ENCODE data around the gene PAX8.
"Not testable (repeated sequence)": the region's sequence is repeated elsewhere in the genome, so short reads cannot be mapped to it uniquely, and the experiment has no call there.

PAX8 gene

GRCh38 chr2:113288674-113289149 is 10.0 kb upstream of the PAX8 start:
- DNase-seq (ENCODE audit: low read depth), result not testable (repeated sequence)

DNA sequence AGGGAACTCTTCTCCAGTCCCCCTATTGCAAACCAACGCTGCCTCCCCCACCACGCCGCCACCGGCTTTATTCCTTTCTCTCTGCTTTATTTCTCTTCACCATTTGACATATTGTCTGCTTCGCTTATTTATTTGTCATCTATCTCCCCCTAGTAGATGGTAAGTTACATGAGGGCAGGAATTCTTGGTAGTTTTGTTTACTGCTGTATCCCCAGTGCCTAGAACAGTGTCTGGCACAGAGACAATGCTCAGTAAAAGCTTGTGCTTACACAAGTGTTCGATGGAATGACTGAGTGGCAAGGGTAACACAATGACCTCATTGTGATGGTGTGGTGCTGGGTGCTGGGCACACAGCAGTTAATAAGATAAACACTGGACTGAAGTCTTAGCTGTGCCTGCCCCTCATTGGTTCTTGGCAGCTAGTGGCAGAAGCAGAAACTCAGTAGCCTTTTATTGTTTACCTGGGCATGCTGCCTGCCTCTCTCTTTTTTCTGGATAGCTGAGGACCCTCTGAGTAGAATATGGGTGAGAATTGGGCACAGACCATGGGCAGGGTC is 9.5 kb upstream of the PAX8 start:
- not testable (repeated sequence) for DNase-seq (ENCODE audit: low read depth)

DNA sequence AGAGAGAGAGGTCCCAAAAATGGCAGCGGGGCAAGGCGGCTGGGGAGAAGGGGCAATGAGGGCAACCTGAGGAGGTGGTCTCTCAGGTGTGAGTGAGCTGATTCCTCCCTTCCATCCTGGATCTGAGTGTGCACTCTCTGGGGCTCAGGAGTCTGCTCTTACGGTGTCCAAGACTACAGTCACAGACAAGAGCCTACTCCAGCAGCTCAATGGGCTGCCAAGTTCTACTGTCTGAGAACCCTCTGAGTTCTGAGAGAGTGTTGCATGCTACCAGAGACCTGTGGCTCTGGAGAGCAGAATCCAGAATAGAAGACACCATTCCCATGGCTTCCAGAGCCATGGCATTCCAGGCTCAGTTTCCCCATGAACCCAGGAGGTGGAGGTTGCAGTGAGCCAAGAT is 7.1 kb upstream of the PAX8 start:
- no peak for DNase-seq (ENCODE audit: low read depth)

- not testable (repeated sequence) for DNase-seq (ENCODE audit: low read depth)
Measured at GRCh38 chr2:113284999-113285398, 6.3 kb upstream of the PAX8 start.

DNA sequence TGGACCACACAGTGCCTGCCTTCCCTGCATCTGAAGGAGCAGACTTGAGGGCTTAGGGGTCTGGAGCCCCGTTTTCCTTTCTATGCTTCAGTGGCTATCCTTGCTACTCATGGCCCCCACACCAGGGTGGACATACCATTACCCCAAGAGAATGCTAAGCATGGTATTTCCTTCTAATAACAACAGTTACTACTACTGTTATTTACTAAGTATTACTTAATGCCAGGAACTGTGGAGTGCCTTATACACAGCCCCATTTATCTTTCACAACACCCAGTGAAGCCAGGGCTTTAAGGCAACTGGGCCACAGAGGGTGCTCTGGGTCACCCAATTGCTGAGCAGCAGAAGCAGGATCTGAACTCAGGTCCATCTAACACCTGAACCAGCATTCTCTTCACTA is 5.8 kb upstream of the PAX8 start:
- DNase-seq (ENCODE audit: low read depth), result no peak

GRCh38 chr2:113283704-113284284 is 5.1 kb upstream of the PAX8 start:
- no peak for DNase-seq (ENCODE audit: low read depth)

DNA sequence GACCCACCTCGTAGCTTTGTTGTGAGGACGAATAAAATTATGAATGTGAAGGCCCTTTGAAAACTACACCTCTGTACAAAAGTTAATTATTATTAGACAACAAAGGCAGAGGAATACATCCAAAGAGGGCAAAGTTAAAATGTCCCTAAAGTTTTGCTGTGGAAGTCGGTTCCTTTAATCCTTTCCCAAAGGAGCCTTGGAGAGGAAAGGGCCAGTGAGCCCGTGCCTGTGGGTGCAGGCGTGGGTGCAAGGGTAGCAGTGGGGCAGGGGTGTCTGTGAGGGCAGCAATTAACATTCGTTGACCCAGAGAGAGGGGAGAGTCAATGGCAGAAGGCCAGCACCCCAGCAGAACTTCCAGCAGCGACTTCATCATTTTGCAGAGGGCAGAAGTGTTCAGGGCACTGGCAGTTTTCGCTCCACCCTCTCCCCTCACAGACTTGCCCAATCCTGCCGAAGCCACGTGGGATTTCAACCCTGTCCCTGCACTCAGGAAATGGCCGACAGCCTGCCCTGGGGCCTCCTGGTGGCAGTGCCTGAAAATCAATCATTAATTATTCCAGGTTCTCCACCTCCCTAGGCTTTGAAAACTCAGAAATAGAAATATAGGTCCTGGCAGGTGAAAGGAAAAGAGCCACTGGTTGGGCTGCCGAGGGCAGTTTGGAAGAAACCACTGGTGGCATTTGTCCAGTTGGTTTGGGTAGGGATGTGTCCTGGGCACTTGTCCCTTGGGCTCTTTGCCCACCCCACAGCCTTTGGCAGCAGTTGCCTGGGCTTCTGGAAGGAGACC is 4.2 kb upstream of the PAX8 start:
- DNase-seq (ENCODE audit: low read depth), result no peak

DNA sequence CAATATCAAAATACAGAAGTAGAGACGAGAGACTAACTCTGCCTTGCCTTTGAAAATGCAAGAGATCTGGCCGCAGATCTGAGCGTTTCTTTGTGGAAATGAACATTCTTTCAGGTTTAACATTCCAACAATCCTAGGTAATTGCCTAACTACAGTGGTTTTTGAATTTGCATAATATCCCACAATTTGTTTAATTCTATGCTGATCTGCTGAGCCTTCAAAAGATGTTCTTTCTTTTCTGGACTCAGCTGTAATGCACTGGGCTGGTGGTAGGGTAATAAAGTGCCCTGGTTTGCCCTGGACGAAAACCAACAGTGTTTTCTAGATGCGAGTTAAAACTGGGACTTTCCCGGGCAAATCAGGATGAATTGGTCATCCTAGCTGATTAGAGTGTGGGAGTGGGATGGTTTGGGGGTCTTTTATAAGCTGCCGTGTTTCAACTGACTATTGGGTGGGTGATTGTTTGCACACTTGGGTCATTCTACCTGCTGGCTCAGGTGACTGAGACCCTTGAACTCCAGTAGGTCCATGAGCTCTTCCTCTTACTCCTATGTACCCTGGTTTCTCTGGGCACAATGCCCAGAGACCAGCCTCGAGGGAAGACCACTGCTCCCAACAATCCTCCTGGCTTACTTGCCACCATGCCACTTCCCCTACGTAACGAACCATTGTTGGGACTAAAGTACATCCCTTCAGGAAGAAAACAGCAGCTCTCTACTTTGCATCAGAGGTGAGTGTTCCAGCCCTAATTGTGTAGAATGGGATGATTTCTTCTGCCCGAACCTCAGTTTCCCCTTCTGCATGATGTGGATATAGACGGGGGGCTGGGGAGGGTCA is 3.4 kb upstream of the PAX8 start:
- DNase-seq (ENCODE audit: low read depth), result no peak

DNA sequence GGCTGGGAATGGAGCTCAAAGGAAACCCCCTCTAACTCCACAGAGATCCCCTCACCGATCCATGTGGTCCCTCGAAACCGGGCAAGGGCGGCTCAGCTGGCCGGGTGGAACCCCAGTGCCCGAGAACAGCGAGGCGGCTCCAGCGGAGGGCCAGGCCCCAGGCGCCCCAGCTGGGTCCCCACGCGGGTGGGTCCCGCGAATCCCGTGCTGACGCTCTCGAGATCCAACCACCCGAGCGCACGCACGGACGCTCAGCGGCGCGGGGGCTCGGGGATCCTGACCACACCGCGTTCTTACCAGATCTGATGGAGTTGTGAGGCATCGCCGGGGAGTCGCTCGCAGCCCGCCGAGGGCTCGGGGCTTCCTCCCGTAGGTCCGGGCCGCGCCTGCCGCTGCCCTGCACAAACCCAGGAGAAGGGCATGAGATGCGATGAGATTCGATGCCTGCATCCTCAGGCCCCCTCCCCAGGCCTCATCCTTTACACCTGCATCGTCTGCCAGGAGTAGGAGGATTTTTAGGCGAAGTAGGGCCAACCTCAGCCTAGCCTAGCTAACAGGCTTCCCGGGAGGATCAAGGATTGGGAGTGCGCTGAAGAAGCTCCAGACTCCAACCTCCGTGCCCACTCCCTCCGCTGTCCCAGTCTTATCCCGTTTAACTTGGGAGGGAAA is 514 bp downstream of the PAX8 start:
- DNase-seq (ENCODE audit: low read depth), result no peak

- DNase-seq (ENCODE audit: low read depth), result no peak
Measured at GRCh38 chr2:113277474-113278072, 1.1 kb downstream of the PAX8 start.

- no peak for DNase-seq (ENCODE audit: low read depth)
Measured at GRCh38 chr2:113276761-113277425, 1.8 kb downstream of the PAX8 start.

GRCh38 chr2:113276216-113276760 is 2.4 kb downstream of the PAX8 start:
- no peak for DNase-seq (ENCODE audit: low read depth)

DNA sequence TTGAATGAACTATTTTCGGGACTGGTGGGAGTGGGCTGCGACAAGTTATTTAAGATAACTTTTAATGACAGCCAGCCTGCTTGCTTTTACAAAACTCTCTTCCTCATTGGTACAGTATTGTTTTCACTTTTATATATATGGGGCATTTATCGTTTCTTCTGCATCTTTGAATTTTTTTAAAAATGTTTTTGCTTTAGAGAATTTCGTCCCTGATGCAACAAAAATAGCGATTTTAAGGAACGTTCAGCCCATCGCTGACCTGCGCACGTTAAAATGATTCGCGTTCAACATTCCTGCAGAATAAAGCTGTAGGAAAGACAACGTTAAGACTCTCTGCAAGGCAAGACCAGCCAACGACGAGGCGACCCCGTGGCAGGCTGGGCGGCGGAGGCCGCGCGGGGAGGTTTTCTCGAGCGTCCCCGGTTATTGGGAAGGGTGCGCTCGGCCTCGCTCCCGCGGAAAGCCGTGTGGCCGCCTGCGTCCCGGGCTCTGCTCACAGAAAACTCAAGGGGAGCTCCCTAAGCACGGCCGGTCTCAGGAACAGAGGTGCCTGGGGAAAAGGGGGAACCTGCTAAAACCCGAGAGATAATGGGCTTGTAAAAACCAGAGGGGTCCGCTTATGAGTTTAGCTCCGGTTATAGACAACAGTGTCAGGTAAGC is 3.0 kb downstream of the PAX8 start:
- DNase-seq (ENCODE audit: low read depth), result no peak

DNA sequence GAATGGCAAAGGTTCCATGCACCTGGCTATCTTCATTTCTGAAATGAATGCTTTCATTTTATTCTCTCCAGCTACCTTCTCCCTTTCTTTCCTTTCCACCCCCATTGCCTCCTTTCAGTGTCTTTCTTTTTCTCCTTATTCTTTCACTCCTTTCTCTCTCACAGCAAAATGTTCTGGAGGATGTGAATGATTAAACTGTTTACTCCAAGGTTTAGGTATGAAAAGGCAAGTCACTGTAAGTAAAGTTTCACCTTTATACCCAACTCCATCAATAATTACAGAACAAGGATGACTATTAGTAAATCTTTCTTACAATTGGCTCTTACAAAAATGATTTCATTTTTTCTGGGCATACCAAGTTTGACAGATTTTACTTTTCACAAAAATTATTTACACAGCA is 4.3 kb downstream of the PAX8 start:
- no peak for DNase-seq (ENCODE audit: low read depth)

- no peak for DNase-seq (ENCODE audit: low read depth)
Measured at GRCh38 chr2:113273981-113274380, 4.7 kb downstream of the PAX8 start.

DNA sequence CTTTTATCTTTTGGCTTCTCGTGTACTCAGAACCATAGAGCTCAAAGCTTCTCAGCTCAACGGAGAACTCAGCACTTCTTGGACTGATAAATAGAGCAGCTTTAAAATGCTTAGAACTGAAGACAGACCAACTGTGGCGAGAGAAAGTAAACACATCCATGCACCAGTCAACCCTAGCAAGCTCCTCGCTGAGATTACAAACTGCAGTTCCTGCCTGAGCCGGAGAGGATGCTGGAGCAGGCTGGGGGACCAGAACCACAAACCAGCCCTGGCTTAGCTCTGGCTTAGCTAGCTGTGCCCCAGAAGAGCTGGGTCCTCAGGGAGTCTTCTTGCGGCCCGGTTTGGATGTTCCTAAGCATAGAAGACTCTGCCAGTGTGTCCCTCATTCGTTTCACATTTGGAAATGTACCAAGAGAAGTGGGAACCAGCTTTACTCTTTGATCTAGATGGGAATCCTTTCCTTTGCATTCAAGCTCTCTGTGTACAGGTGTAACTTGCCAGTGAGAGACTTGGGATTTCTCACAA is 5.6 kb downstream of the PAX8 start:
- no peak for DNase-seq (ENCODE audit: low read depth)

GRCh38 chr2:113272477-113272876 is 6.2 kb downstream of the PAX8 start:
- no peak for DNase-seq (ENCODE audit: low read depth)

GRCh38 chr2:113268621-113269360 is 9.9 kb downstream of the PAX8 start:
- DNase-seq (ENCODE audit: low read depth), result no peak

DNA sequence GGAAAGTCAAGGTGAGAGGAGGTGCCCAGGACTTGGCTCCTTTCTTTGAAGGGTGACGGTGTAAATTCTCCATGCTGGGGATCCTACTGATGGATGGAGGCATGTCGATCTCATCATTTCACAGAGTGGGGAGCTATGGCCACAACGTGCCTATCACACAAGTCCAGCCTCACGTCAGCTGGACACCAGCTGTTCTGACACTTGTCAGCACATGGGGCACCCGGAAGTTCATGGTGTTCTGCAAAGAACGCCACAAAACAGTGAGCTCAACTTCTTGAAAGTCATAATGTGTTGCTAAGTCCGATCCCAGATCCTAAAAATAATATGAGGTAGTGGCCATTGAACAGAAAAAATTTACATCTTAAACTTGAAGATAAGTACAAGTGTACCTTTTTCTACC is 12.3 kb downstream of the PAX8 start:
- no peak for DNase-seq (ENCODE audit: low read depth)

Measured in activated T-cell treated with anti-CD3 and anti-CD28 coated beads for 1 hour (primary cell).